ENCODE measurements around the gene GLIPR2.

DNA sequence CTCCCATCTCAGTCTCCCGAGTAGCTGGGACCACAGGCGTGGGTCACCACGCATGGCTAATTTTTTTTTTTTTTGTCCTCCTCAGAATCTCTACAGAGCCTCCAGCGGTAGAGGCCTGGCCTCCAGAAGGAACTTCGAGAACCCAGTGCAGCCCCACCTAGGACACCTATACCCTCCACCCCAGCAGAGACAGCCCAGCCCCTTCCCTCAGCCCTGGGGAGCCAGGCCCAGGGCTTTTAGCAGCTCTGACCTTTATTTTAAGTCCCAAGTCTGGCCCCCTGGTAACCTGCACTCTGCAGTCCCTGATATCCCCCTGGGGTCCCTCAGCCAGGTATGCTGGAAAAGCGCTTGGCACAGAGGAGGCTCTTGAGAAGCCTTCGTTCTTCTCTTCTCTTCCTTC lies 5.2 kb downstream of the GLIPR2 start:
- TF ChIP-seq EP300 (IDR thresholded peaks at IDR 0.05): no peak
- TF ChIP-seq, protein P1, sequence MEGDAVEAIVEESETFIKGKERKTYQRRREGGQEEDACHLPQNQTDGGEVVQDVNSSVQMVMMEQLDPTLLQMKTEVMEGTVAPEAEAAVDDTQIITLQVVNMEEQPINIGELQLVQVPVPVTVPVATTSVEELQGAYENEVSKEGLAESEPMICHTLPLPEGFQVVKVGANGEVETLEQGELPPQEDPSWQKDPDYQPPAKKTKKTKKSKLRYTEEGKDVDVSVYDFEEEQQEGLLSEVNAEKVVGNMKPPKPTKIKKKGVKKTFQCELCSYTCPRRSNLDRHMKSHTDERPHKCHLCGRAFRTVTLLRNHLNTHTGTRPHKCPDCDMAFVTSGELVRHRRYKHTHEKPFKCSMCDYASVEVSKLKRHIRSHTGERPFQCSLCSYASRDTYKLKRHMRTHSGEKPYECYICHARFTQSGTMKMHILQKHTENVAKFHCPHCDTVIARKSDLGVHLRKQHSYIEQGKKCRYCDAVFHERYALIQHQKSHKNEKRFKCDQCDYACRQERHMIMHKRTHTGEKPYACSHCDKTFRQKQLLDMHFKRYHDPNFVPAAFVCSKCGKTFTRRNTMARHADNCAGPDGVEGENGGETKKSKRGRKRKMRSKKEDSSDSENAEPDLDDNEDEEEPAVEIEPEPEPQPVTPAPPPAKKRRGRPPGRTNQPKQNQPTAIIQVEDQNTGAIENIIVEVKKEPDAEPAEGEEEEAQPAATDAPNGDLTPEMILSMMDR (IDR thresholded peaks at IDR 0.05): no peak
